HepG2 (cell line): ENCODE data around the gene GUCA1A. TPM values are rescaled to one million over a fixed set of nuclear protein-coding genes. Genes with fewer than 3 reads are reported as not detected.

Experiments
- ATAD3A ChIP-seq: sonication (generic); formaldehyde crosslinking; IDR thresholded peaks from 2 replicates; pipeline ENCODE4 v1.4.0; 2020; ENCODE audit warnings: missing genetic modification reagents
- CBX5 ChIP-seq: sonication (generic); formaldehyde crosslinking; IDR thresholded peaks from 2 replicates; pipeline ENCODE4 v1.4.0; 2020; ENCODE audit warnings: missing genetic modification reagents, borderline replicate concordance
- EHMT2 ChIP-seq: fragments of 200-600 bp; sonication (generic); IDR thresholded peaks from 2 replicates; pipeline ENCODE4 v1.7.0; 2017; ENCODE audit warnings: antibody characterized with exemption, low read depth, low read length, borderline replicate concordance
- ELF4 ChIP-seq: sonication (generic); formaldehyde crosslinking; IDR thresholded peaks from 2 replicates; pipeline ENCODE4 v1.5.0; 2020; ENCODE audit warnings: missing genetic modification reagents, mild to moderate bottlenecking, moderate library complexity, borderline replicate concordance
- GABPB1 ChIP-seq: IDR thresholded peaks from 2 replicates; pipeline ENCODE4 v1.6.1; 2016; ENCODE audit warnings: mild to moderate bottlenecking, missing genetic modification reagents, moderate library complexity, missing compliant biosample characterization
- HOXA9 ChIP-seq: sonication (generic); formaldehyde crosslinking; IDR thresholded peaks from 2 replicates; pipeline ENCODE4 v1.8.1; 2022; ENCODE audit warnings: missing genetic modification reagents, mild to moderate bottlenecking, moderate library complexity, borderline replicate concordance
- KDM3A ChIP-seq: IDR thresholded peaks from 2 replicates; pipeline ENCODE4 v1.6.1; 2018; ENCODE audit warnings: low read depth, missing compliant biosample characterization
- MZF1 ChIP-seq: sonication (generic); formaldehyde crosslinking; IDR thresholded peaks from 2 replicates; pipeline ENCODE4 v1.8.1; 2023; ENCODE audit warnings: mild to moderate bottlenecking, missing genetic modification reagents, borderline replicate concordance
- POLR2A ChIP-seq, 2 experiments: IDR thresholded peaks; 2 replicates each; pipeline ENCODE4 v1.6.1; 2011; ENCODE audit warnings: low read depth in 2 of 2, low read length in 2 of 2, mild to moderate bottlenecking in 1 of 2, moderate library complexity in 1 of 2; ENCODE audit not compliant: insufficient read depth in 1 of 2
- SALL1 ChIP-seq: sonication (generic); formaldehyde crosslinking; IDR thresholded peaks from 2 replicates; pipeline ENCODE4 v1.8.0; 2022; ENCODE audit warnings: mild to moderate bottlenecking, missing genetic modification reagents
- SCMH1 ChIP-seq: sonication (generic); formaldehyde crosslinking; IDR thresholded peaks from 2 replicates; pipeline ENCODE4 v1.9.0; 2021; ENCODE audit warnings: missing genetic modification reagents, mild to moderate bottlenecking, borderline replicate concordance
- TBP ChIP-seq: sonication (generic); formaldehyde crosslinking; IDR thresholded peaks from 2 replicates; pipeline ENCODE4 v1.5.0; 2020; ENCODE audit warnings: missing genetic modification reagents
- ZBTB8A ChIP-seq: sonication (generic); formaldehyde crosslinking; IDR thresholded peaks from 2 replicates; pipeline ENCODE4 v1.4.0; 2020; ENCODE audit warnings: mild to moderate bottlenecking, low read depth, missing genetic modification reagents, borderline replicate concordance
- ZFP82 ChIP-seq: sonication (generic); formaldehyde crosslinking; IDR thresholded peaks from 2 replicates; pipeline ENCODE4 v1.5.1; 2020; ENCODE audit warnings: mild to moderate bottlenecking, missing genetic modification reagents, borderline replicate concordance
- ZKSCAN5 ChIP-seq: sonication (generic); formaldehyde crosslinking; IDR thresholded peaks from 2 replicates; pipeline ENCODE4 v1.5.1; 2020; ENCODE audit warnings: mild to moderate bottlenecking, missing genetic modification reagents
- ZNF264 ChIP-seq: sonication (generic); formaldehyde crosslinking; IDR thresholded peaks from 2 replicates; pipeline ENCODE4 v1.4.0; 2020; ENCODE audit warnings: missing genetic modification reagents
- ZNF660 ChIP-seq: sonication (generic); formaldehyde crosslinking; IDR thresholded peaks from 2 replicates; pipeline ENCODE4 v1.5.1; 2020; ENCODE audit warnings: mild to moderate bottlenecking, low read depth, missing genetic modification reagents, borderline replicate concordance
- ZNF75D ChIP-seq: sonication (generic); formaldehyde crosslinking; IDR thresholded peaks from 2 replicates; pipeline ENCODE4 v1.8.1; 2023; ENCODE audit warnings: missing genetic modification reagents, mild to moderate bottlenecking, borderline replicate concordance
- ZNF782 ChIP-seq: sonication (generic); formaldehyde crosslinking; IDR thresholded peaks from 2 replicates; pipeline ENCODE4 v1.4.0; 2020; ENCODE audit warnings: missing genetic modification reagents, mild to moderate bottlenecking, borderline replicate concordance
- ZNF790 ChIP-seq: sonication (generic); formaldehyde crosslinking; IDR thresholded peaks from 2 replicates; pipeline ENCODE4 v1.8.0; 2022; ENCODE audit warnings: missing genetic modification reagents, mild to moderate bottlenecking, borderline replicate concordance
- polyA plus RNA-seq, 8 experiments: library from polyadenylated mRNA; depleted of rRNA in 3 of 8; stranded (reverse) in 7 of 8; unstranded in 1 of 8; fragments of >200 nt; fragmentation: Illumina TruSeq in 4 of 8; extraction: Trizol in 4 of 8; gene quantifications; 2 replicates each; pipeline versions ENCODE4 v1.2.1 to v1.2.3, GENCODE V29; 2011 to 2016; ENCODE audit warnings: low read depth in 4 of 8, missing spikeins in 1 of 8, mixed read lengths in 1 of 8; ENCODE audit not compliant: insufficient read depth in 1 of 8
- total RNA-seq, 5 experiments: library from RNA; depleted of rRNA; stranded (reverse); fragments of >200 nt; fragmentation: Illumina TruSeq; extraction: Trizol; gene quantifications; 2 replicates each; pipeline ENCODE4 v1.2.3, GENCODE V29; 2016; ENCODE audit warnings: low read depth in 1 of 5
- TF ChIP-seq, protein P1 (sequence below): sonication (generic); formaldehyde crosslinking; IDR thresholded peaks from 2 replicates; pipeline ENCODE4 v1.5.1; 2020; ENCODE audit warnings: missing genetic modification reagents, mild to moderate bottlenecking, borderline replicate concordance
- TF ChIP-seq, protein P2 (sequence below): sonication (generic); formaldehyde crosslinking; IDR thresholded peaks from 2 replicates; pipeline ENCODE4 v1.5.1; 2020; ENCODE audit warnings: mild to moderate bottlenecking, missing genetic modification reagents, moderate library complexity
- TF ChIP-seq, protein P3 (sequence below): sonication (generic); formaldehyde crosslinking; conservative IDR thresholded peaks from 2 replicates; pipeline ENCODE4 v1.4.0; 2020; ENCODE audit warnings: missing genetic modification reagents

The GUCA1A gene
- total and polyA plus RNA-seq, 2 of the 13 experiments (the other 11 are each of a cell fraction or from before 2014, with no cell fraction given): not detected

DNA sequence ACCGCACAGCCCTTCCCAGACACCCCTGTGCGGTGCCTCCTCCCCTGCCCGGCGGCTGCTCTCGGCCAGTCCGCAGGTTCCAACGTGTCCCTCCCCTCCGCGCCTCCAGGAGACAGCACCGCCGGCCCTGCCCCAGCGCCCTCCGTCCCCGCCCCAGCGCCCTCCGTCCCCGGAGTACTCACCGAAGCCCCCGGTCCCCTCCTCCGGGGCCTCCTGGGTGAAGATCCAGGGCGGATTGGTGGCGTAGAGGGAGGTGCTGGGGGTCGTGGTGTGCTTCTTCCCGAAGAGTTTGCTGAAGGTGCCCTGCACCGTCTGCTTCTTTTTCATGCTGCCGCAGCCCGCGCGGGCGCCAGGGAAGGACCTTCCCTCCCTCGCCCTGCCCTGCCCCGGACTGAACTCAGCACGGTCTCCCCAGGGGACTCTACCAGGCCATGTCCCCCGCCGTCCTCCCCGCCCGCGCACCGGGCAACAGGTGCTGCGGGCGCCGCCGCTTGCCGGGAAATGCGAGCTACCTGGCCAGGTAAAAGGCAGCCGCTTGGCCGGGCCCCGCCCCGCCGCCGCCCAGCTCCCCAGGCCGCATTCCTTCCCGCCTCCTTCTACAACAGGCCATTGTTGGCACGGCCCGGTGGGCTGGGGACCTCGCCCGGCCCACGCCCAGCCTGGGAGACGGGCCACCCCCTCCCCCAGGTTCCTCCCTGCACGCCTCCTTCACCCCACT is 30.9 kb upstream of the GUCA1A start, which contains the start of gene C6orf132 (continued):
- no peak for TF ChIP-seq TBP (CRISPR knock-in tag)
- TF ChIP-seq ZNF790 (CRISPR knock-in tag): no peak
- TF ChIP-seq ZBTB8A (CRISPR knock-in tag): no peak
- 0 out of 4 replicates have a peak, but pooled peaks have one; percentile 32 to 46 for TF ChIP-seq POLR2A (IDR thresholded peaks at IDR 0.05; ENCODE audit: insufficient read depth in 1 of 2, low read depth in 2 of 2, low read length in 2 of 2)
- no peak for TF ChIP-seq SCMH1 (CRISPR knock-in tag)
- TF ChIP-seq ZFP82: no peak
- TF ChIP-seq ZNF660 (CRISPR knock-in tag): no peak
- TF ChIP-seq ELF4 (CRISPR knock-in tag): no peak
- no peak for TF ChIP-seq ZNF782
- TF ChIP-seq, protein P1, sequence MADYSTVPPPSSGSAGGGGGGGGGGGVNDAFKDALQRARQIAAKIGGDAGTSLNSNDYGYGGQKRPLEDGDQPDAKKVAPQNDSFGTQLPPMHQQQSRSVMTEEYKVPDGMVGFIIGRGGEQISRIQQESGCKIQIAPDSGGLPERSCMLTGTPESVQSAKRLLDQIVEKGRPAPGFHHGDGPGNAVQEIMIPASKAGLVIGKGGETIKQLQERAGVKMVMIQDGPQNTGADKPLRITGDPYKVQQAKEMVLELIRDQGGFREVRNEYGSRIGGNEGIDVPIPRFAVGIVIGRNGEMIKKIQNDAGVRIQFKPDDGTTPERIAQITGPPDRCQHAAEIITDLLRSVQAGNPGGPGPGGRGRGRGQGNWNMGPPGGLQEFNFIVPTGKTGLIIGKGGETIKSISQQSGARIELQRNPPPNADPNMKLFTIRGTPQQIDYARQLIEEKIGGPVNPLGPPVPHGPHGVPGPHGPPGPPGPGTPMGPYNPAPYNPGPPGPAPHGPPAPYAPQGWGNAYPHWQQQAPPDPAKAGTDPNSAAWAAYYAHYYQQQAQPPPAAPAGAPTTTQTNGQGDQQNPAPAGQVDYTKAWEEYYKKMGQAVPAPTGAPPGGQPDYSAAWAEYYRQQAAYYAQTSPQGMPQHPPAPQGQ (CRISPR knock-in tag): no peak
- TF ChIP-seq KDM3A (CRISPR knock-in tag): 0 out of 2 replicates have a peak, but pooled peaks have one; percentile 20
- no peak for TF ChIP-seq EHMT2
- TF ChIP-seq ATAD3A (CRISPR knock-in tag): no peak
- no peak for TF ChIP-seq ZNF75D (CRISPR knock-in tag)
- no peak for TF ChIP-seq MZF1 (CRISPR knock-in tag)
- TF ChIP-seq, protein P2, sequence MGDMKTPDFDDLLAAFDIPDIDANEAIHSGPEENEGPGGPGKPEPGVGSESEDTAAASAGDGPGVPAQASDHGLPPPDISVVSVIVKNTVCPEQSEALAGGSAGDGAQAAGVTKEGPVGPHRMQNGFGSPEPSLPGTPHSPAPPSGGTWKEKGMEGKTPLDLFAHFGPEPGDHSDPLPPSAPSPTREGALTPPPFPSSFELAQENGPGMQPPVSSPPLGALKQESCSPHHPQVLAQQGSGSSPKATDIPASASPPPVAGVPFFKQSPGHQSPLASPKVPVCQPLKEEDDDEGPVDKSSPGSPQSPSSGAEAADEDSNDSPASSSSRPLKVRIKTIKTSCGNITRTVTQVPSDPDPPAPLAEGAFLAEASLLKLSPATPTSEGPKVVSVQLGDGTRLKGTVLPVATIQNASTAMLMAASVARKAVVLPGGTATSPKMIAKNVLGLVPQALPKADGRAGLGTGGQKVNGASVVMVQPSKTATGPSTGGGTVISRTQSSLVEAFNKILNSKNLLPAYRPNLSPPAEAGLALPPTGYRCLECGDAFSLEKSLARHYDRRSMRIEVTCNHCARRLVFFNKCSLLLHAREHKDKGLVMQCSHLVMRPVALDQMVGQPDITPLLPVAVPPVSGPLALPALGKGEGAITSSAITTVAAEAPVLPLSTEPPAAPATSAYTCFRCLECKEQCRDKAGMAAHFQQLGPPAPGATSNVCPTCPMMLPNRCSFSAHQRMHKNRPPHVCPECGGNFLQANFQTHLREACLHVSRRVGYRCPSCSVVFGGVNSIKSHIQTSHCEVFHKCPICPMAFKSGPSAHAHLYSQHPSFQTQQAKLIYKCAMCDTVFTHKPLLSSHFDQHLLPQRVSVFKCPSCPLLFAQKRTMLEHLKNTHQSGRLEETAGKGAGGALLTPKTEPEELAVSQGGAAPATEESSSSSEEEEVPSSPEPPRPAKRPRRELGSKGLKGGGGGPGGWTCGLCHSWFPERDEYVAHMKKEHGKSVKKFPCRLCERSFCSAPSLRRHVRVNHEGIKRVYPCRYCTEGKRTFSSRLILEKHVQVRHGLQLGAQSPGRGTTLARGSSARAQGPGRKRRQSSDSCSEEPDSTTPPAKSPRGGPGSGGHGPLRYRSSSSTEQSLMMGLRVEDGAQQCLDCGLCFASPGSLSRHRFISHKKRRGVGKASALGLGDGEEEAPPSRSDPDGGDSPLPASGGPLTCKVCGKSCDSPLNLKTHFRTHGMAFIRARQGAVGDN (CRISPR knock-in tag): peak; percentile 62; the same call in 1 of the 2 replicates
- no peak; the same call in none of the 2 replicates for TF ChIP-seq SALL1
- no peak; the same call in 1 of the 2 replicates for TF ChIP-seq GABPB1 (CRISPR knock-in tag)
- TF ChIP-seq ZNF264 (CRISPR knock-in tag): 0 out of 2 replicates have a peak, but pooled peaks have one; percentile 47
- TF ChIP-seq HOXA9 (CRISPR knock-in tag): no peak
- TF ChIP-seq CBX5 (CRISPR knock-in tag): no peak; the same call in 1 of the 2 replicates
- TF ChIP-seq, protein P3, sequence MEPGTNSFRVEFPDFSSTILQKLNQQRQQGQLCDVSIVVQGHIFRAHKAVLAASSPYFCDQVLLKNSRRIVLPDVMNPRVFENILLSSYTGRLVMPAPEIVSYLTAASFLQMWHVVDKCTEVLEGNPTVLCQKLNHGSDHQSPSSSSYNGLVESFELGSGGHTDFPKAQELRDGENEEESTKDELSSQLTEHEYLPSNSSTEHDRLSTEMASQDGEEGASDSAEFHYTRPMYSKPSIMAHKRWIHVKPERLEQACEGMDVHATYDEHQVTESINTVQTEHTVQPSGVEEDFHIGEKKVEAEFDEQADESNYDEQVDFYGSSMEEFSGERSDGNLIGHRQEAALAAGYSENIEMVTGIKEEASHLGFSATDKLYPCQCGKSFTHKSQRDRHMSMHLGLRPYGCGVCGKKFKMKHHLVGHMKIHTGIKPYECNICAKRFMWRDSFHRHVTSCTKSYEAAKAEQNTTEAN (CRISPR knock-in tag): no peak; the same call in 1 of the 2 replicates
- TF ChIP-seq ZKSCAN5 (CRISPR knock-in tag): no peak
